Measurements from ENCODE around the gene NAT8L.

The NAT8L gene

GRCh38 chr4:2066571-2067445 lies 7.7 kb downstream of the NAT8L start:
- no peak overlapping the region for H3K4me3 Mint-ChIP-seq
- H3K4me1 Mint-ChIP-seq = no peaks in the 10 kb centered on the region
- no peaks in the 10 kb centered on the region for H3K9me3 Mint-ChIP-seq
- no peak for ATAC-seq
- no peak for DNase-seq (ENCODE audit: low spot score in 2 of 2)
- H3K27ac Mint-ChIP-seq = no peak overlapping the region
- no peaks in the 10 kb centered on the region for H3K36me3 Mint-ChIP-seq

- ATAC-seq (no peak), DNase-seq (ENCODE audit: low spot score in 2 of 2) (no peak)
- Mint-ChIP-seq H3K27ac (no peak overlapping the region), H3K4me3 (no peak overlapping the region), H3K36me3 (no peaks in the 10 kb centered on the region), H3K9me3 (no peaks in the 10 kb centered on the region), H3K4me1 (no peaks in the 10 kb centered on the region)
Measured at GRCh38 chr4:2067446-2068197, 8.5 kb downstream of the NAT8L start.

- H3K4me1 Mint-ChIP-seq = no peaks in the 10 kb centered on the region
- DNase-seq (ENCODE audit: low spot score in 2 of 2) (no peak), ATAC-seq (no peak)
- no peak overlapping the region for H3K4me3 Mint-ChIP-seq
- H3K36me3 Mint-ChIP-seq = no peaks in the 10 kb centered on the region
- no peak overlapping the region for H3K27ac Mint-ChIP-seq
- H3K9me3 Mint-ChIP-seq = no peaks in the 10 kb centered on the region
Measured at GRCh38 chr4:2068198-2068470, 9.0 kb downstream of the NAT8L start.

- Mint-ChIP-seq H3K4me3 (no peak overlapping the region), H3K27ac (no peak overlapping the region), H3K4me1 (no peaks in the 10 kb centered on the region), H3K9me3 (no peaks in the 10 kb centered on the region), H3K36me3 (no peaks in the 10 kb centered on the region)
- DNase-seq (ENCODE audit: low spot score in 2 of 2) = no peak
- no peak for ATAC-seq
Measured at GRCh38 chr4:2068566-2068965, 9.4 kb downstream of the NAT8L start.

- no peak overlapping the region for H3K27ac Mint-ChIP-seq
- no peaks in the 10 kb centered on the region for H3K36me3 Mint-ChIP-seq
- no peak overlapping the region for H3K4me3 Mint-ChIP-seq
- no peaks in the 10 kb centered on the region for H3K9me3 Mint-ChIP-seq
- no peaks in the 10 kb centered on the region for H3K4me1 Mint-ChIP-seq
- ATAC-seq = no peak
- no peak for DNase-seq (ENCODE audit: low spot score in 2 of 2)
Measured at GRCh38 chr4:2069161-2069971, 10.2 kb downstream of the NAT8L start.

- Mint-ChIP-seq H3K4me1 (no peaks in the 10 kb centered on the region), H3K4me3 (no peak overlapping the region), H3K9me3 (no peaks in the 10 kb centered on the region), H3K36me3 (no peaks in the 10 kb centered on the region), H3K27ac (no peak overlapping the region)
- DNase-seq (ENCODE audit: low spot score in 2 of 2) (no peak), ATAC-seq (no peak)
Measured at GRCh38 chr4:2069986-2070385, 10.9 kb downstream of the NAT8L start.

GRCh38 chr4:2070421-2071251 lies 11.5 kb downstream of the NAT8L start:
- H3K4me3 Mint-ChIP-seq = no peak overlapping the region
- H3K4me1 Mint-ChIP-seq = no peaks in the 10 kb centered on the region
- no peak for ATAC-seq
- no peak overlapping the region for H3K27ac Mint-ChIP-seq
- H3K9me3 Mint-ChIP-seq = no peaks in the 10 kb centered on the region
- H3K36me3 Mint-ChIP-seq = no peaks in the 10 kb centered on the region
- no peak for DNase-seq (ENCODE audit: low spot score in 2 of 2)

GRCh38 chr4:2071252-2071911 lies 12.3 kb downstream of the NAT8L start:
- no peak overlapping the region for H3K4me3 Mint-ChIP-seq
- H3K36me3 Mint-ChIP-seq = no peaks in the 10 kb centered on the region
- H3K4me1 Mint-ChIP-seq = no peaks in the 10 kb centered on the region
- H3K27ac Mint-ChIP-seq = no peak overlapping the region
- no peak for ATAC-seq
- no peak for DNase-seq (ENCODE audit: low spot score in 2 of 2)
- no peaks in the 10 kb centered on the region for H3K9me3 Mint-ChIP-seq

GRCh38 chr4:2071912-2072867 lies 13.1 kb downstream of the NAT8L start:
- Mint-ChIP-seq H3K36me3 (no peaks in the 10 kb centered on the region), H3K4me1 (no peaks in the 10 kb centered on the region), H3K27ac (no peak overlapping the region), H3K9me3 (no peaks in the 10 kb centered on the region), H3K4me3 (no peak overlapping the region)
- ATAC-seq = no peak
- no peak for DNase-seq (ENCODE audit: low spot score in 2 of 2)

- no peak overlapping the region for H3K4me3 Mint-ChIP-seq
- H3K36me3 Mint-ChIP-seq = no peaks in the 10 kb centered on the region
- no peaks in the 10 kb centered on the region for H3K9me3 Mint-ChIP-seq
- no peak for DNase-seq (ENCODE audit: low spot score in 2 of 2)
- H3K4me1 Mint-ChIP-seq = no peaks in the 10 kb centered on the region
- ATAC-seq = no peak
- H3K27ac Mint-ChIP-seq = no peak overlapping the region
Measured at GRCh38 chr4:2072971-2073807, 14.1 kb downstream of the NAT8L start.

- Mint-ChIP-seq H3K4me1 (no peaks in the 10 kb centered on the region), H3K36me3 (no peaks in the 10 kb centered on the region), H3K9me3 (no peaks in the 10 kb centered on the region), H3K4me3 (no peak overlapping the region), H3K27ac (no peak overlapping the region)
- no peak for ATAC-seq
- DNase-seq (ENCODE audit: low spot score in 2 of 2) = no peak
Measured at GRCh38 chr4:2073808-2074481, 14.8 kb downstream of the NAT8L start.

- H3K27ac Mint-ChIP-seq = no peak overlapping the region
- H3K4me1 Mint-ChIP-seq = no peaks in the 10 kb centered on the region
- no peaks in the 10 kb centered on the region for H3K9me3 Mint-ChIP-seq
- H3K4me3 Mint-ChIP-seq = no peak overlapping the region
- H3K36me3 Mint-ChIP-seq = no peaks in the 10 kb centered on the region
- DNase-seq (ENCODE audit: low spot score in 2 of 2) (no peak), ATAC-seq (no peak)
Measured at GRCh38 chr4:2074588-2074987, 15.5 kb downstream of the NAT8L start.
